Iris pigment epithelial cell (primary cell): ENCODE measurements around the gene TBX21.
A peak's percentile ranks its signal among the peaks of the same experiment; 100 is the strongest.

Source experiments
- DNase-seq: peaks from one replicate; pipeline ENCODE4 v3.0.0-alpha.2; 2011; ENCODE audit warnings: low read depth

The TBX21 gene

GRCh38 chr17:47713980-47714700, 18.9 kb upstream of the TBX21 start:
- DNase-seq = no peak

DNA sequence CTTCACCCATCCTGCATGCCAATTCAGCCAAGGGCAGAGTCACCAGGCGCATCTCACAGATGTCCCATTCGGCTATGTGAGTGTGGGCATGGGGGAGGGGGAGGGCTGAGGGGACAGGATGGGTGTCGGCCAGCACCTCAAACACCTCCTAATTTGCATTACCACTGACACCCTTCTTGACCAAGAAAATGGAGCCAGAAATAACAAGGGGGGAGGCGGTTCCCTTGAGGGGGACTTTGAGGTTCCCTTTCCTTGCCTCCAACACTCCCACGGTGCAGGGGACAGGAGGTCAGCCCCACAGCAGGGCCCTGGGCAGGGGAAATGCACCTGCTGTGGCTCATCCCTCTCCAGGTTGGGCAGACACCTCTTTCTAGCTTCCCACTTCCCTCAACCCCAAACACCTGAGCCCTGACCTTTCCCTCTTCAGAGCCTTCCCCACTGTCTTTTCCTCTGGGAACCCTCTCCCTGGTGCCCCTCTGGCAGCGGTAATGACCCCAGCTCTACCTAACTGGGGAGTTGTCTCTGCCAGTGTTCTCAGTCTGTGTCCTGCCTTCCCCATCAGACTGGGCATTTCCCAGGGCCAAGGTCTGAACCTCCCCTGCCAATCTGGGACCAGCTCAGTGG, 18.2 kb upstream of the TBX21 start:
- no peak for DNase-seq

GRCh38 chr17:47715669-47716325, 17.2 kb upstream of the TBX21 start:
- no peak for DNase-seq

DNA sequence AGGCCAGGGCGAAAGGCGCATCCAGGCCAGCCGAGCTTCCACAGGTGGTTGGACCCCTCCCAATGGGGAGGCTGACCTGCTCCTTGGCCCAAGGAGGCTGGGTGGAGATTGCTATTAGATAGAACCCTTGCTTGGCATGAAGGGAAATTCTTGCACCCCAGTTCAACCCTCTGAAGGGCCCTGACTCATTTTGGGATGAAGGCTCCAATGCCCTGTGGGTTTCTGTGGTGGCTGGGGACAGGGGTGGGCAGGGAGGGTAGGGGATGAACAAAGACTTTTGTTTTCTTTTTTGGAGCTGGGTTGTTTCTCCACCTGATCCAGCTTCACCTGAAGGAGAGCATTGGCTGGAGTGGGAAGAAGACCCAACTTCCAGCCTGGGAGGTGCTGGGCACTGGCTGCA, 16.7 kb upstream of the TBX21 start:
- no peak for DNase-seq

DNA sequence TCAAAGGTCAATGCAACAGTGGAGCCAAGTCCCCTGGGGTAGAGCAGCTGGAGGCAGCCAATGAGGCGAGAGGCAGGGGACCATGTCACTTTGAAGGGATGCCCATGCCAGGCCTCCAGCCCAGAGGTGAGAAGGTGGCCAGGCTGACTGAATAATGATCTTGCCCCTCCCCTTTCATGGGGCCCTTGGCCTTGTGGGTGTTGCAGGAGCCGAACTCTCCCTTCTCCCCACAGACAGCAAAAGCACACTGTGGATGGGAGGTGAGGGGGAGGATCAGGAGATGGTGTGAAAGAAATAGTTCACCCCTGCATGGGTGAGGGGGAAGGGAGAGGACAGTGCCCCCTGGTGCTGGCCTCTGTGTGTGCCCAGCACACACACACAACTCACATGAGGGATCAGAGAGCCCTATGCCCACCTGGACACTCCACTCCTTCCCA, 15.8 kb upstream of the TBX21 start:
- no peak for DNase-seq

- no peak for DNase-seq
Observed at GRCh38 chr17:47717979-47718621, 14.9 kb upstream of the TBX21 start.

DNA sequence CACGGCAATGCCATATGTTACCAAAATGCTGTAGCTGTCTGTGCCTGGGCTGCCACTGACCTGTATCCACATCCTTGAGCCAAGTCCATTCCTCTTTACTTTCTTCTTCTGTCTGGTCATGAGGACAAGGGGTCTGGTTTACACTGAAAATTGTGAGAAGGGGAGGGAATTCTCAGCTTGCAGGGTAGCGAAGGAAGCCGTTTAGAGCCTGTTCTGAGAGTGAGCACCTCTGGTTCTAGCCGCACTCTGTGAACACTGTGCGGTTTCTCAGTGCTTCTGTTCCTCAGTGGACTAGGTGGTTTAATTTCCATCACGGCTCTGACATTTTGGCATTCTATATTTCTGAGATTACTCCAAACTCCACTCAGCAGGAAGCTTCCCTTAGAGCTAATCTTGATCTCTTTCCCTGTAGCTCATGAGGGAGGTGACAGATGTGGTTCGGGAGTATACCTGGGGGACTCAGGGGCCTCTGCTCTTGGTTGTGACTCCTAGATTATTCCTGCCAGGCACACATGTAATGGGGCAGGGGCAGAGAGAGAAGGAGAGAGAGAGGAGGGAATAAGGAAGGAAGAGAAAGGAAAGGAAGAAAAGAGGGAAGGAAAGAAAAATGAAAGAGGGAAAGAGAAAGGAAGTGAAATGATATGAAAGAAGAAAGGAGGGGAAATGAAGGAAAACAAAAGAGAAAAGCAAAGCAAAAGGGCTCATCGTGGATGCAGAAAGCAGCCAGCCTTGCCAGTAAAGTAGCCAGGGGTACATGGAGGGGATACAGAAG, 14.2 kb upstream of the TBX21 start:
- DNase-seq = no peak

- DNase-seq = peak; percentile 69
Observed at GRCh38 chr17:47719411-47720152, 13.5 kb upstream of the TBX21 start.

GRCh38 chr17:47720196-47720595, 12.8 kb upstream of the TBX21 start:
- no peak for DNase-seq

DNA sequence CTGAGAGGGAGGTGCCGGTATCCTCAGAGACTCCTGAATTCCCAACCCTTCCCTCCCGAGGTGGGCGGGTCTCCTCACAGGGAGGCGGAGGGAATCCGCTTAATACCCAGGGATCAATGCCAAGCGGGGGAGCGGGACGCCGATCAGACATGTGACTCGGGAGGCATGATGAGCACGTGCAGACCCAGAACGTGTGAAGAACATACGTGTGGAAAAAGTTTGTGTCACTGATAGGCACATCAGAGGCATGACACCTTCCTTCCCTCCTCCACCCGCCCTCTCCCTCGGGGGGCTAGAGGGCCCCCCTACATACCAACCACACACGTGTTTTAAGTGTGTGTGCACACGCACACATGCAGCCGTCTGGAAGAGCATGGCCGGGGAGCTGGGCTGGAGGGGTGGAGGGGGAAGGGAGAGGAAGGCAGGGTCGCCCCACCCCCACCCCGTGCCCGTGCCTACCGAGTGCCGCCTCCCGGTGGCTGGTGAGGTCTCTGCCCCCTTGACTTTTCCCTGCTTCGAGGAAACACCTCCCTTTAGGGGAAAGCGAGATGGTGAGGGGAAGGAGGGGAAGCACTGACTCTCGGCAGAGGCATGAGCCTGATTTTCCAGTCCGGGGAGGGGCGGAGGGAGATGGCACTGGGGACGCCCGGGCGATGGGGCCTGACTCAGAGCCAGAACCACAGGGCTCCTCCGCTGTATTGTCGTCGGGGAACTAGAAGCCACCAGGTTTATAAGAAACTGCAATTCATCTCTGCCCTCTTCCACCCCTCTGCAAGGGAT, 12.1 kb upstream of the TBX21 start:
- no peak for DNase-seq

DNA sequence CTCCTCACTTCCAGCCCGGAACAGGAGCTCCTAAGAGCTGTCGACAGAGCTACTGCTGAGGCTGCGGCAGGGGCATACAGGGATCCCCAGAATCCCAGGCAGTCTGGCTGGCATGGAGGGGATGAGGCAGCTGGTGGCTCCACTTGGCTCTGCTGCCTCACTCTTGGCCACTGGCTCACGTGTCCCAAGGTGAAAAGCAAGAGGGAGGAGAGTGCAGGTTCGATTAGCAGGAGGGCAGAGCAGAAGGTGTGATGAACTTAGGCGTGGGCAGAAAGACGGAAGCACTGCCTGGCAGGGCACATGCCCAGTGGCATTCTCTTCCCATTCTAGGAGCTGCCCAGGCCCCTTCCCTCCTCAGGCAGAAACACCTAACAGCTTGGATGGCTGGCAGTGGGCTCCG, 11.3 kb upstream of the TBX21 start:
- no peak for DNase-seq

DNA sequence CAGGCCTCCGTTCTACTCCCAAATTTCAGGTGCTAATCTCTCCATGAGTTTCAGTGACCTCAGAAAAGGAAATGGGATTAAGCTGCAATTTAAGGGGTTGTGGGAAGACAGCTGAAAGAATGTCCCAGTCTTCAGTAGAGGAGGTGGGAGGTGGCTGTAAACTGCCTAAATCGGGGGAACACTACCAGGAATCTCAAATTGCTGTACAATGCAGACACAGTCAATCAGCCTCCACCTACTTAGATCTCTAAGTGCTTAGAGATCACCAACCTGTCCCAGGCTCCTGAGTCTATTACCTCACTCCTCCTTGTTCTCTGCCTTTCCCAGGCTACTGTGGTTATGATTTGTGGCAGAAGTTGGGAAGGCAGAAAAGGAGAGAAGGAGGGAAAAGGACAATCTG, 8.3 kb upstream of the TBX21 start:
- no peak for DNase-seq

DNA sequence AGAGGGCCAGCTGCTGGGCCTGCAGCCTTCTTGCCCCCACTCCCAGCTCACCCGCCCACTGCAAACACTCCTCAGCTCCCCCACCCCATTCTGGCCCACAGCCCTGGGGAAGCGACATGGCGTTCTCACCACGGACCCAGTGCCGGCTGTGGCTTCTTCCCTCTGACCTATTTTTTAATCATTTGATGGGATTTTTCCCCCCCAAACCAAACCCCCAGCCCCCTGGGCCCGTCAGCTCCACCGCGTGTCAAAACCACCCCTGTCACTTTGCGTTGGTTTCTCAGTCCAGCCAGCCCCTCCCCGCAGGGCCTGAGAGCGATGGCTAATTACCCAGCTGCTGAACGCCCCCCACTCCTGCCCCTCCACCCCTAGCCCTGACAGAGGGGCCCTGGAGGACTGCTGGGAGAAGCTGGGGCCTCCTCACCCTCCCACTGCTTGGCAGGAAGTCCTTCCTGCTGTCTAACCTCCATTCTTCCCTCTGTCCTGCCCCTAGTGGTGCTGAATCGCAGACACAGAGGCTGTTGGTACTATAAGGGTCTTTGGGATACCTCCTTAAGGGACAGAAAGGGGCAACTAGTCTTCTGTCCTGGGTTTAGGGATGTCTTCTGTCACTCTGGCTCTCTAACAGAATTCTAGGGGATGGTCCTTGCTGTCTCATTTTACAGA, 7.5 kb upstream of the TBX21 start:
- DNase-seq = no peak

GRCh38 chr17:47726796-47727703, 6.0 kb upstream of the TBX21 start:
- DNase-seq = no peak

DNA sequence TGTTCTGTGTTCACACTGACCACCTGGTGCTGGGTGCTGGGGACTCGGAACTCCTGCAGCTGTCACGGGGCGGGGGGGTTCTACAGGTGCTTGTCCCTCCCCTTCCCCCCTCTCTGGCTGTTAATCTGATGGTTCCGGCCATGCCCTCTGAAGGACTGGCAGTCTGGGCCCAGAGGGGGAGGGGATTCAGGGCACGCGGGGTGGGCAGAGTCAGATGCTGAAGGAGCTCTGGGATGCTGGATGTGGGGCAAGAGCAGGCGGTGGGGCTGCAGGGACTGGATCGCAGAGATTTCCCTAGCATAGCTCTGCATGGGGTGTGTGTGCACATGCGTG, 5.4 kb upstream of the TBX21 start:
- no peak for DNase-seq

- DNase-seq = no peak
Observed at GRCh38 chr17:47728214-47728877, 4.7 kb upstream of the TBX21 start.

- no peak for DNase-seq
Observed at GRCh38 chr17:47729476-47729875, 3.6 kb upstream of the TBX21 start.

GRCh38 chr17:47730681-47731080, 2.4 kb upstream of the TBX21 start:
- no peak for DNase-seq

- no peak for DNase-seq
Observed at GRCh38 chr17:47731396-47731795, 1.6 kb upstream of the TBX21 start.
